Stomach (tissue), 9 donors: ENCODE data around the gene TMEM143. TPM values are rescaled to one million over a fixed set of nuclear protein-coding genes. Genes with fewer than 3 reads are reported as not detected.
"Not testable (repeated sequence)": the region's sequence is repeated elsewhere in the genome, so short reads cannot be mapped to it uniquely, and the experiment has no call there.

Experiments used
- DNase-seq, 2 donors: peaks; one replicate each; pipeline versions ENCODE4 v3.0.0 to v3.0.0-alpha.2; 2013 to 2019
- H3K27ac ChIP-seq, 5 donors: fragments of 200-600 bp in 4 of 5; sonication (generic) in 4 of 5; one replicate each; pipeline ENCODE4 v1.5.1; 2013 to 2019; ENCODE audit warnings: mild to moderate bottlenecking in 1 of 5, moderate library complexity in 1 of 5
- H3K27me3 ChIP-seq, 3 donors: fragments of 200-600 bp; sonication (generic); one replicate each; pipeline ENCODE4 v1.5.1; 2017 to 2019; ENCODE audit warnings: mixed run types in 1 of 3
- H3K36me3 ChIP-seq, 4 donors: fragments of 200-600 bp; sonication (generic); 1 replicate in 3 of 4; 2 replicates in 1 of 4; pipeline ENCODE4 v1.5.1; 2016 to 2019
- H3K4me1 ChIP-seq, 4 donors: fragments of 200-600 bp; sonication (generic); one replicate each; pipeline ENCODE4 v1.5.1; 2016 to 2019
- H3K4me3 ChIP-seq, 4 donors: fragments of 200-600 bp; sonication (generic) in 3 of 4; one replicate each; pipeline ENCODE4 v1.5.1; 2016 to 2019; ENCODE audit warnings: mild to moderate bottlenecking in 1 of 4
- H3K9me3 ChIP-seq, 4 donors: fragments of 200-600 bp; sonication (generic); one replicate each; pipeline ENCODE4 v1.5.1; 2016 to 2019
- CTCF ChIP-seq, 7 experiments: fragments of 450-650 bp in 4 of 7; fragments of 200-600 bp in 3 of 7; sonication (generic) in 3 of 7; IDR thresholded peaks; one replicate each; pipeline ENCODE4 v1.5.1; 2016 to 2019; ENCODE audit warnings: antibody characterized with exemption in 7 of 7, control low read depth in 2 of 7, mild to moderate bottlenecking in 1 of 7
- EP300 ChIP-seq: sonication (generic); formaldehyde crosslinking; IDR thresholded peaks from one replicate; pipeline ENCODE4 v1.6.1; 2017; ENCODE audit warnings: antibody characterized with exemption
- POLR2A ChIP-seq, 4 donors: fragments of 450-650 bp; IDR thresholded peaks; one replicate each; pipeline ENCODE4 v1.6.1; 2016; ENCODE audit warnings: antibody characterized with exemption in 4 of 4, control low read depth in 2 of 4, mild to moderate bottlenecking in 1 of 4, moderate library complexity in 1 of 4
- POLR2AphosphoS5 ChIP-seq, 3 donors: sonication (generic); formaldehyde crosslinking; IDR thresholded peaks; one replicate each; pipeline ENCODE4 v1.6.1; 2016; ENCODE audit warnings: antibody characterized with exemption in 3 of 3
- WGBS, 5 donors: extraction: QIAGEN DNeasy Blood & Tissue Kit in 3 of 5; methylation state at CpG; one replicate each; pipeline versions ENCODE4 v1.1.5 to v1.1.7; 2013 to 2018; 5-methylcytosine and 5-hydroxymethylcytosine counted together
- intact Hi-C: fragments of 100-400 bp; cut with DNase I; formaldehyde crosslinking; loops from one replicate; pipeline ENCODE4 v1.15.1; 2023; ENCODE audit warnings: low total_unique reads
- polyA plus RNA-seq, 3 donors: library from polyadenylated mRNA; stranded (reverse); fragments of 200-250 nt; gene quantifications; one replicate each; pipeline ENCODE4 v1.2.3, GENCODE V29; 2013
- total RNA-seq, 5 donors: library from RNA; depleted of rRNA; stranded (reverse); fragments of >200 nt; gene quantifications; one replicate each; pipeline versions ENCODE4 v1.1.0 to v1.2.3, GENCODE V29; 2014 to 2016
- donor health status: healthy with polysubstance abuse.
- donor health status: Bipolar disorder and iron deficiency.
- donor health status: healthy.

The TMEM143 gene
- total and polyA plus RNA-seq, 8 donors, result 4.2 to 33.3 (median 10.0) TPM

GRCh38 chr19:48318286-48318987 lies 45.3 kb downstream of the TMEM143 start:
- WGBS, 5 donors, result 91 to 98% (median 95%) methylated on average over 5 to 21 of the region's 21 CpGs
- no peaks in the 10 kb centered on the region for H3K27me3 ChIP-seq
- H3K4me3 ChIP-seq, result no peak overlapping the region
- DNase-seq, result no peak
- no peaks in the 10 kb centered on the region for H3K9me3 ChIP-seq
- H3K36me3 ChIP-seq, result no peaks in the 10 kb centered on the region
- intact Hi-C loops, result no loop called here
- H3K4me1 ChIP-seq, result peaks cover 20 to 34% (median 28%) of the 10 kb centered on the region in 4 donors
- no peak overlapping the region for H3K27ac ChIP-seq
- TF ChIP-seq CTCF (IDR thresholded peaks at IDR 0.05), result no peak
- no peak for TF ChIP-seq EP300
- no peak for TF ChIP-seq POLR2A (IDR thresholded peaks at IDR 0.05)
- TF ChIP-seq POLR2AphosphoS5 (IDR thresholded peaks at IDR 0.05), result no peak

- 64 to 77% (median 72%) methylated on average over 9 of the region's 9 CpGs for WGBS, 5 donors
- H3K9me3 ChIP-seq, intact Hi-C loops: not testable (repeated sequence)
These were observed 46.1 kb downstream of the TMEM143 start for GRCh38 chr19:48317708-48317960.

GRCh38 chr19:48315712-48316111 lies 48.0 kb downstream of the TMEM143 start:
- WGBS, 5 donors, result 52 to 73% (median 68%) methylated on average over 7 of the region's 7 CpGs
- H3K36me3 ChIP-seq, result no peaks in the 10 kb centered on the region
- intact Hi-C loops, result no loop called here

More at GRCh38 chr19:48317708-48317960, 46.1 kb downstream of the TMEM143 start:
- not testable (repeated sequence) for H3K27me3 ChIP-seq, H3K27ac ChIP-seq, H3K36me3 ChIP-seq, H3K4me3 ChIP-seq, DNase-seq
- peaks cover 18 to 28% (median 24%) of the 10 kb centered on the region in 4 donors for H3K4me1 ChIP-seq

GRCh38 chr19:48311384-48311783 lies 52.4 kb downstream of the TMEM143 start:
- 85 to 96% (median 92%) methylated on average over 11 of the region's 11 CpGs for WGBS, 5 donors
- TF ChIP-seq CTCF (IDR thresholded peaks at IDR 0.05) (no peak), POLR2AphosphoS5 (IDR thresholded peaks at IDR 0.05) (no peak), POLR2A (IDR thresholded peaks at IDR 0.05) (no peak), EP300 (no peak)

More at GRCh38 chr19:48315712-48316111, 48.0 kb downstream of the TMEM143 start:
- Histone ChIP-seq H3K9me3 (no peaks in the 10 kb centered on the region), H3K4me3 (no peak overlapping the region), H3K27me3 (no peaks in the 10 kb centered on the region), H3K27ac (no peak overlapping the region), H3K4me1 (peaks cover 7 to 12% (median 9%) of the 10 kb centered on the region in 4 donors)
- DNase-seq, result no peak
- no peak for TF ChIP-seq CTCF (IDR thresholded peaks at IDR 0.05)
- TF ChIP-seq POLR2A (IDR thresholded peaks at IDR 0.05), result no peak
- TF ChIP-seq POLR2AphosphoS5 (IDR thresholded peaks at IDR 0.05), result no peak
- no peak for TF ChIP-seq EP300

GRCh38 chr19:48310227-48310626 lies 53.5 kb downstream of the TMEM143 start:
- H3K27me3 ChIP-seq, result no peaks in the 10 kb centered on the region
- no peaks in the 10 kb centered on the region for H3K9me3 ChIP-seq
- TF ChIP-seq CTCF (IDR thresholded peaks at IDR 0.05), result no peak
- TF ChIP-seq POLR2A (IDR thresholded peaks at IDR 0.05), result no peak
- TF ChIP-seq POLR2AphosphoS5 (IDR thresholded peaks at IDR 0.05), result no peak
- TF ChIP-seq EP300, result no peak
- peaks cover 0 to 7% (median 0%) of the 10 kb centered on the region in 4 donors for H3K4me1 ChIP-seq
- WGBS, 5 donors, result 34 to 56% (median 50%) methylated on average over 7 of the region's 7 CpGs
- peak overlapping the region in 2 of 5 donors; percentile 32 to 34 for H3K27ac ChIP-seq
- DNase-seq, result peak in 1 of 2 donors; percentile 72
- H3K36me3 ChIP-seq, result no peaks in the 10 kb centered on the region
- H3K4me3 ChIP-seq, result no peak overlapping the region
- intact Hi-C loops, result no loop called here

More at GRCh38 chr19:48311384-48311783, 52.4 kb downstream of the TMEM143 start:
- DNase-seq, result no peak
- Histone ChIP-seq H3K27ac (no peak overlapping the region), H3K27me3 (no peaks in the 10 kb centered on the region), H3K4me1 (peaks cover 0 to 7% (median 0%) of the 10 kb centered on the region in 4 donors), H3K4me3 (no peak overlapping the region), H3K36me3 (no peaks in the 10 kb centered on the region), H3K9me3 (no peaks in the 10 kb centered on the region)
- intact Hi-C loops, result no loop called here

- H3K36me3 ChIP-seq, H3K9me3 ChIP-seq, intact Hi-C loops, H3K4me1 ChIP-seq, H3K27me3 ChIP-seq, DNase-seq, H3K4me3 ChIP-seq: not testable (repeated sequence)
- 52 to 80% (median 68%) methylated on average over 5 of the region's 5 CpGs for WGBS, 5 donors
- peak overlapping the region in 2 of 5 donors; percentile 32 to 34 for H3K27ac ChIP-seq
These were observed 54.0 kb downstream of the TMEM143 start for GRCh38 chr19:48309731-48310130.
